OCI-LY1 (cell line): ENCODE results near the gene BLM.

Experiments used
- H2AFZ ChIP-seq: fragments of 200-600 bp; sonication (generic), shearing (Covaris generic); 2 replicates; pipeline ENCODE4 v1.6.0; 2014; ENCODE audit warnings: antibody characterized with exemption, mild to moderate bottlenecking, low read length
- H3F3A ChIP-seq: fragments of 200-600 bp; sonication (generic), shearing (Covaris generic); 2 replicates; pipeline ENCODE4 v1.6.0; 2014; ENCODE audit warnings: mild to moderate bottlenecking, antibody characterized with exemption, low read length, moderate library complexity; ENCODE audit not compliant: insufficient read depth
- H3K27ac ChIP-seq: fragments of 200-600 bp; sonication (generic); 2 replicates; pipeline ENCODE4 v1.5.1; 2014; ENCODE audit warnings: low read length, mixed run types, mild to moderate bottlenecking, low read depth; ENCODE audit not compliant: poor library complexity, severe bottlenecking
- H3K27me3 ChIP-seq: fragments of 200-600 bp; sonication (generic); 2 replicates; pipeline ENCODE4 v1.6.0; 2014; ENCODE audit warnings: antibody characterized with exemption, mild to moderate bottlenecking, low read length, moderate library complexity; ENCODE audit not compliant: insufficient read depth
- H3K36me3 ChIP-seq: fragments of 200-600 bp; sonication (generic); 2 replicates; pipeline ENCODE4 v1.6.1; 2014; ENCODE audit warnings: mild to moderate bottlenecking, antibody characterized with exemption, low read length, moderate library complexity, mixed read lengths; ENCODE audit not compliant: insufficient read depth
- H3K4me1 ChIP-seq: fragments of 200-600 bp; sonication (generic); 2 replicates; pipeline ENCODE4 v1.5.1; 2014; ENCODE audit warnings: mild to moderate bottlenecking, low read length, moderate library complexity; ENCODE audit not compliant: insufficient read depth, severe bottlenecking
- H3K4me2 ChIP-seq: fragments of 200-600 bp; sonication (generic), shearing (Covaris generic); 2 replicates; pipeline ENCODE4 v1.6.1; 2014; ENCODE audit warnings: low read length
- H3K4me3 ChIP-seq: fragments of 200-600 bp; sonication (generic); 2 replicates; pipeline ENCODE4 v1.5.1; 2014; ENCODE audit warnings: low read length, low read depth, mild to moderate bottlenecking, mixed read lengths; ENCODE audit not compliant: poor library complexity, severe bottlenecking
- H3K79me2 ChIP-seq: fragments of 200-600 bp; shearing (Covaris generic); 2 replicates; pipeline ENCODE4 v1.6.1; 2016; ENCODE audit warnings: mixed run types, low read length, mixed read lengths; ENCODE audit not compliant: insufficient read depth
- H3K9ac ChIP-seq: fragments of 200-600 bp; sonication (generic), shearing (Covaris generic); 2 replicates; pipeline ENCODE4 v1.6.1; 2014; ENCODE audit warnings: mild to moderate bottlenecking, low read length, mixed read lengths
- H3K9me2 ChIP-seq: fragments of 200-600 bp; sonication (generic), shearing (Covaris generic); 2 replicates; pipeline ENCODE4 v1.6.1; 2014; ENCODE audit warnings: low read depth, mild to moderate bottlenecking, low read length, mixed read lengths
- H3K9me3 ChIP-seq: fragments of 200-600 bp; shearing (Covaris generic); 2 replicates; pipeline ENCODE4 v1.6.1; 2014; ENCODE audit warnings: low read length, mixed read lengths
- H4K20me1 ChIP-seq: fragments of 200-600 bp; sonication (generic), shearing (Covaris generic); 2 replicates; pipeline ENCODE4 v1.6.0; 2016; ENCODE audit warnings: mild to moderate bottlenecking, low read length; ENCODE audit not compliant: insufficient read depth
- EZH2 ChIP-seq: fragments of 200-600 bp; sonication (generic), shearing (Covaris generic); IDR thresholded peaks from 2 replicates; pipeline ENCODE4 v1.8.0; 2017; ENCODE audit warnings: borderline replicate concordance, mixed run types, mild to moderate bottlenecking, antibody characterized with exemption, low read length, moderate library complexity, mixed read lengths
- TF ChIP-seq, protein P1 (sequence below): fragments of 200-600 bp; sonication (generic), shearing (Covaris generic); IDR thresholded peaks from 2 replicates; pipeline ENCODE4 v1.5.1; 2017; ENCODE audit warnings: mild to moderate bottlenecking, antibody characterized with exemption, low read length, moderate library complexity, mixed read lengths

The BLM gene

DNA sequence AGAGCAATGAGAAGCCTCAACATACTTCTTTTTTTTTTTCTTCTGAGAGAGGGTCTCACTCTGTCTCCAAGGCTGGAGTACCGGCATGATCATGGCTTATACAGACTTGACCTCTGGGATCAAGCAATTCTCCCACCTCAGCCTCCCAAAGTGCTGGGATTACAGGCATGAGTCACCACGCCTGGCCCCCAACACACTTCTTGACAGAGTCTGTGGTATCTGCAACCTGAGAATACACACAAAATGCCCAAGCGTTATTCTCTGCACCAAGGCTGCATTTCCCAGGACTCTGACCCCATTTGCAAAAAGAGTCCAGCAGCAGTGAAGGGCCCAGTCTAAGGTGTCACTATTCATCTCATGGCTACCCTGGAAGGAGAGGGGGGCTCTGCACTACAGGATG, 42.7 kb upstream of the BLM start:
- H3K27me3 ChIP-seq = peaks cover 14% of the 10 kb centered on the region; the same call in 1 of the 2 replicates
- H3K79me2 ChIP-seq = no peaks in the 10 kb centered on the region
- H3K9ac ChIP-seq = no peak overlapping the region
- no peaks in the 10 kb centered on the region for H3K9me3 ChIP-seq
- H4K20me1 ChIP-seq = no peaks in the 10 kb centered on the region
- H3F3A ChIP-seq = no peaks in the 10 kb centered on the region
- H3K9me2 ChIP-seq = no peaks in the 10 kb centered on the region
- no peak for TF ChIP-seq EZH2
- TF ChIP-seq, protein P1, sequence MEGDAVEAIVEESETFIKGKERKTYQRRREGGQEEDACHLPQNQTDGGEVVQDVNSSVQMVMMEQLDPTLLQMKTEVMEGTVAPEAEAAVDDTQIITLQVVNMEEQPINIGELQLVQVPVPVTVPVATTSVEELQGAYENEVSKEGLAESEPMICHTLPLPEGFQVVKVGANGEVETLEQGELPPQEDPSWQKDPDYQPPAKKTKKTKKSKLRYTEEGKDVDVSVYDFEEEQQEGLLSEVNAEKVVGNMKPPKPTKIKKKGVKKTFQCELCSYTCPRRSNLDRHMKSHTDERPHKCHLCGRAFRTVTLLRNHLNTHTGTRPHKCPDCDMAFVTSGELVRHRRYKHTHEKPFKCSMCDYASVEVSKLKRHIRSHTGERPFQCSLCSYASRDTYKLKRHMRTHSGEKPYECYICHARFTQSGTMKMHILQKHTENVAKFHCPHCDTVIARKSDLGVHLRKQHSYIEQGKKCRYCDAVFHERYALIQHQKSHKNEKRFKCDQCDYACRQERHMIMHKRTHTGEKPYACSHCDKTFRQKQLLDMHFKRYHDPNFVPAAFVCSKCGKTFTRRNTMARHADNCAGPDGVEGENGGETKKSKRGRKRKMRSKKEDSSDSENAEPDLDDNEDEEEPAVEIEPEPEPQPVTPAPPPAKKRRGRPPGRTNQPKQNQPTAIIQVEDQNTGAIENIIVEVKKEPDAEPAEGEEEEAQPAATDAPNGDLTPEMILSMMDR = no peak
- H2AFZ ChIP-seq = no peak overlapping the region
- no peak overlapping the region for H3K4me2 ChIP-seq
- no peak overlapping the region for H3K27ac ChIP-seq
- H3K4me3 ChIP-seq = no peak overlapping the region
- no peaks in the 10 kb centered on the region for H3K36me3 ChIP-seq
- H3K4me1 ChIP-seq = no peaks in the 10 kb centered on the region

DNA sequence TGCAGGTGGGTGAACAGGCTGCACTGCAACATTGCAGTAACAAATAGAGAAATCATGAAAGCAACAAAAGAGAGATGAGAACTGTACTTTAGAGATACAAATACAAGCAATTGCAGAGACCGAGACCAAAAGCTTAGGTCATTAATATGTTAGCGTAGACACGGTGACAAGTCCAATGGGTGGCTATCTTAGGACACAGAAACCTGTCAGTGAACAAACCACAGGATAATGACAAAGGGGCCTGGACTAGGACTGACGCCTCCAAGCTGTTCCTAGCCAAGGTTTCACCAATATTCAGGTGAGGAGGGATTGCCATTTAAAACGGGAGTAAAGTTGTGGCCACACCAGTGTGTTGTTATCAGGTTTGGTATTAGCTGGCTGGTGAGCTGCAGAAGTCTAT, 41.7 kb upstream of the BLM start:
- Histone ChIP-seq H3K79me2 (no peaks in the 10 kb centered on the region), H2AFZ (no peak overlapping the region), H4K20me1 (no peaks in the 10 kb centered on the region), H3K27me3 (peaks cover 14% of the 10 kb centered on the region; the same call in 1 of the 2 replicates), H3K4me2 (no peak overlapping the region), H3K27ac (no peak overlapping the region), H3F3A (no peaks in the 10 kb centered on the region), H3K36me3 (no peaks in the 10 kb centered on the region), H3K9me3 (no peaks in the 10 kb centered on the region), H3K9ac (no peak overlapping the region), H3K9me2 (no peaks in the 10 kb centered on the region), H3K4me1 (no peaks in the 10 kb centered on the region), H3K4me3 (no peak overlapping the region)
- TF ChIP-seq, protein P1 = no peak
- TF ChIP-seq EZH2 = no peak

DNA sequence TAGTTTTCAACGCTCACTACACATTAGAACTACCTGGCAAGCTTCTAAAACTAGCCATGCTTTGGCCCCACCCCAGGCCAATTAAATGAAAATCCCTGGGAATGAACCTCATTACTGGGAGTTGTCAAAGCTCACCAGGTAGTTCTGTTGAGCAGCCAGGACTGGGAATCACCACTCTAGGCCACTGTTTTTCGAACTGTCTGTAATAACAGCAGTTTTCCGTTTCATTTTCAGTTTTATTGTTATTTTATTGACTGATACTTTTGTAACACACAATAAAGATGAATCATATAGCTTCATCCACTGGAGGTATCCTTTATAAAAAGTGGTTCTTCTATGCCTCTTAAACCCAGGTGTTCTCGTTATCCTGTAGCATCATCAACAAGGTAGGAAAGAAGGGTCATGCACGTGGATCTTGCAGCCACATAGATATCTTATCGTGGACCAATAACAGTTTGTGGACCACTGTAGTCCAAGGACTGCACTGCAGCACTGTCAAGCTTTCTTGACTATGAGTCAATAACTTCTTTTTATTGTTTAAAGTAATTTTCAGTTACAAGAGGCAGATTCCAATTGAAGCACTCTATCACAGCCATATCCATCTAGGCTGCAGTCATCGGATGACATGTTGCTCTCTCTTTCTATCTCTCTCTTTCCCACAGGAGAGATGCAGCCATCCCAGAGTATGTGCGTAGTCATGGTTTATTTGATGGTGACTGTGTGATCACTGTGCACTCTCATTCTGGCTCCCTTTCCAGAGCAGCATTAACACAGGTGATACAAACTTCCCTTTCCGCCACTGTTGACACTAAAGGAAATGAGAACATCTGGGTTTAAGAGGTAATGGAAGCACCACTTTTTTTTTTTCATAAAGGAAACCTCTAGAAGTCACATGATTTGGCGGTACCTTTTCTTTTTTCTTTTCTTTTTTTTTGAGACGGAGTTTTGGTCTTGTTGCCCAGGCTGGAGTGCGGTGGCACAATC, 39.0 kb upstream of the BLM start:
- Histone ChIP-seq H3K4me3 (no peak overlapping the region), H3F3A (no peaks in the 10 kb centered on the region), H3K9me2 (no peaks in the 10 kb centered on the region), H3K27me3 (peaks cover 9% of the 10 kb centered on the region; the same call in 1 of the 2 replicates), H3K9me3 (no peaks in the 10 kb centered on the region), H3K9ac (no peak overlapping the region), H3K36me3 (no peaks in the 10 kb centered on the region), H3K79me2 (no peaks in the 10 kb centered on the region), H4K20me1 (no peaks in the 10 kb centered on the region), H2AFZ (no peak overlapping the region), H3K4me1 (no peaks in the 10 kb centered on the region), H3K27ac (no peak overlapping the region), H3K4me2 (no peak overlapping the region)
- no peak for TF ChIP-seq EZH2
- TF ChIP-seq, protein P1 = no peak
